Retina (tissue), 1 donor: ENCODE data around the gene CTSL.
A peak's percentile ranks its signal among the peaks of the same experiment; 100 is the strongest.

Experiments
- DNase-seq: peaks from one replicate; pipeline ENCODE4 v3.0.0-alpha.2; 2016

The CTSL gene

DNA sequence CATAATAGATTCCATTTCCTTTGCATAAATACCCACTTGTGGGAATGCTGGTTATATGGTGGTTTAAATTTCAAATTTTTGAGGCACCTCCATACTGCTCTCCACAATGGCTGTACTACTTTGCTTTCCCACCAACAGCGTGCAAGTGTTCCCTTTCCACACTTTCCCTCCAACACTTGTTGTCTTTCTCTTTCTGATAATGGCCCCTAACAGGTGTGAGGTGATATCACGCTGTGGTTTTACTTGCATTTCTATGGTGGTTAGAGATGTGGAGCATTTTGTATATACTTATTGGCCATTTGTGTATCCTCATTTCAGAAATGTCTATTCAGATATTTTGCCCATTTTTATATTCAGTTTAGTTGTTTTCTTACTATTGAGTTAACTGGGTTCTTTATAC is 34.6 kb downstream of the CTSL start:
- DNase-seq, result no peak

DNA sequence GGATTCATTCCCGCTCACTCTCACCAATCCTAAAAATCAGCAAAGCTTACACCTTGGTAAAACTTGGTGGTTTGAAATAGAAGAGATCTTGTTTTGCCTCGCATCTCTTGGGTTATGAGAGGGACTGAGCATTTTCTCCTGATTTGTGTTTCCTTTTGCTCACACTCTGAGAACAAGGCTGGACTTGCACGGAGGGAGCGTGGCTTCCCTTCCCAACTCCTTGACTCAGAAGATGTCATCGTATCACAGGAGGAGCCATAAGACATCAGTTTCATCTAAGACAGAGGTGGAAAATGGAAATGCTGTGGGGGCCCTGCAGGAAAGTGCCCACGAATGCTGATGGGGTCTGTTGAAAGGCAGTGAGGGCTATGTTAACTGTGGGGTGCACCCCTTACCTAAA is 37.4 kb downstream of the CTSL start:
- DNase-seq, result no peak

DNA sequence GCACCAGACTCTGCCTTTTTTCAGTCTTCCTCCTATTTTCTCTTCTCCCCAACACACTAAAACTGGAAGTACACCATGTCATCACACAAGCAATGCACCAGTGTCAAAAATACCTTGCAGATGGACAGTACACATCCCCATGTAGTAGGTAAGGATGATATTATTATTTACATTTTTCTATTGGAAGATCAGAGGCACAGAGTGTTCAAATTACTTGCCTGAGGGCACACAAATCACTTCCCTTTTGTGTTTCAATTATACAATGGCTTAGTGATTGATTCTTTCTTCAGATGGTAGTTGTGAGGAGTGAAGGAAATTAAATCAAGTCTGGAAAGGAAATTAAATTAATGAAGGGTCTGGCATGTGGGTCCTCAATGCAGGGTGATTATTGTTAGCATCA is 39.6 kb downstream of the CTSL start:
- DNase-seq, result peak; percentile 10

DNA sequence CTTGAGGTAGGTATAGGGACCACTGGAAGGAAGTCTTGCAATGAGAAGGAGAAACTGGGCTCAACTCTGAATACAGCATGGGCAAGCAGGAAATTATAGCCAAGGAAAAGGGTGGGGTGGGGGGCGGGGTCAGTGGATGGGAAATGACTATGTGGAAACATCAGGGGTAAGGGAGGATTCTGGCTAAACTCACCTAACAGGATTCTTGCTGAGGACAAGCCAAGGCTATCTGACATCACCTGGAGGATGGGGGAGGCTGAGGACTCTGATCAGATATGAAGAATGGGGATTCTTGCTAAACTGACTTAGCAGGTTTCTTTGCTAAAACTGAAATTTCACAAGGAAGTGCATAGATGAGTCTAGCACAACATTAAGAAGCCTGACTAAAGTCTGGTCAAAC is 40.8 kb downstream of the CTSL start:
- DNase-seq, result no peak

DNA sequence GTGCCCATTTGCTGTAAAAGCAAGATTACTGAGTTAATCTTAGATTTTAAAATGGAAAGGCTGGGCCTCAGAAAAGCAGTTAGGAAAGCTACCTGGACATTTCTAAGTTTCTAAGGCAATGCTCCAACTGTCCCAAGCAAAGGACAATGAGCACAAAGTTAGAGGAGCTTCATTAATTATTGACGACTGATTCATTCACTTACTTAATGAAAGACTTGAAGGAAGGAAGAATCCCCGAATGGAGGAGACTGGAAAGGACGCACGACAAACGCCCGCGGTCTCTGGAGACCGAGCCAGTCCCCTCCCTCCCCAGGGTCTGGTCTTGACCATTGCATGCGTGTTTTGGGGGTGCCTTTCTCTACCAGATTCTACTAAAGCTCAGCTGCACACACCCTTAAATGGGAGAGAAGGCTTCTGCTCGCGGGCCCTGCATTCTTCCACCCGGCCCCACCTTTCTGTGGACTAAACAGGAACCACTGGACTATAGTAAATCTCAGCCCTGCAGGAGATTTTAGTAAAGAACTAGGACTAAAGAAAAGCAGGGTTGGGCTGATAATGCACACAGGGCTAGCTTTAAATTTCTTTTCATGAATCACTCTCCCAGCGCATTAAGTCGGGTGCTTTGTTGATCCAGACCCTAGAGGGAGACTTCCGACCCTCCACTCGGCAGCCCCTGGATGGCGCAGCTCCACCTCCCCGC is 44.8 kb downstream of the CTSL start:
- DNase-seq, result peak; percentile 7

DNA sequence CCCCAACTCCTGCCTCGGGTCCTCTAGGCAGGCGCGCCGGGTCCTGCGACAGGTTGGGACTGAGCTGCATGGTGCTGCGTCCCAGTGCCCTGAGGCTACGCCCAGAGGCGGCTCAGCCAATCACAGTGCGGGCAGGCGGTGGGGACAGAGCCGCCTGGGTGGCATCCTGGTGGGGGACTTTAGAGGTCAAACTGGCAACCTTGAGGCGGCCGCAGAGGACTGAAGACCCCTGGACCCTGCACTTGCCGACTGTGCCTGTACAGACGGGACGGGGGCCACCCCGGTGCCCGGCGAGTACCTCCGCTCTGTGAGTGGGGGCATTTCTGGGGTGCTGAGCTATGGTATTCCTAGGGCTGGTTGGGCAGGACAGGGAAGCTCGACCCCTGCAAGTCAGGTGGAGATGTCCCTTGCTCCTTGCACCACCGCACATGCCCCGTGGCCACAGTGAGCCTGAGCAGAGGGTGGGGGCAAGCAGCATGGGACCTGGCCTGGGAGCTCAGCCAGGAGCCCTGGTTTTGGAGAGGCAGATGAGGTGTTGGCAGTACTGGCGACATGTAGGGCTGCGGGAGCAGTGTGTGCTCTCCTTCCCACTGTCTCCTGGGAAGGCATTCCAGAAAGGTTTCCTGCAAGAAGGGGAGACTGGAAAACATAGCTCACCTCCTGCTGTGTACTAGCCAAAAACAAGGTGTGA is 45.5 kb downstream of the CTSL start:
- DNase-seq, result peak; percentile 23

DNA sequence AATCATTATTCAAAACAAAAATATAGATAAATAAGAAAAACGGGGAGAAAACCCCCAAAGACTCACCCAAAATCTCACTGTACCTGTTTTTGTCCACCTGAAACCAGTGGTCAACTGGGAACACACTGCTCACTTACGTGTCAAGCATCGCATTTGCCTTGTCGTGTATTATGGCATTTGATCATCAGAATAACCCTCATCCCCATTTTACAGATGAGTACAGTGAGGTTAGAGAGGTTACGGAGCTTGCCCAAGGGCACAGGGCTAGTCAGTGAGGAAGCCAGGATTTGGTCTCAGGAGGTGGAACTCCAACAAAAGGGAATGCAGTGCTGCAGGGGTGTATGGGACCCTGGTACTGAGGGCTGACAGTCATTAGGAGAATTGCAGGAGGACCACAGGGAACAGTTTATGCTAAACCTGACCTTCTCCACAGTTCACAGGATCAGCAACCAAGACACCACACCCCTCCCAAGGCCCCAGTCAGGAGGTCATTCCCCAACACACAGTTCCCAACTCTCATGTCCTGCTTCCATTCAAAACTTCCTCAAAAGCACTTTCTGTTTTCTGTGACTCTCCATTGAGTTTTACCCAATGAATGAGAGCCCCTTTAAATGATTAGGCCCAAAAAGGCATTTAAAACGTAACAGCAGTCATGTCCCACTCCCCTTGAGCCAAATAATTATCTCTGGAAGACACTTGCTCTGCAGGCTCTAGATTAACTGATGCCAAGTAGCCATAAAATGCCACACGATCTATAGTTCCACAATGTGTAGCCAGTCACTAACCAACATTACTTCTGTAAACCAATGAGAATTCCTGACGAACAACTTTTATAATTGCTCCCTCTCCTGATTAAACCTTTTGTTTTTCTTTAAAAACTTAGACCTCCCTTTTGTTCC is 50.8 kb downstream of the CTSL start:
- DNase-seq, result no peak

DNA sequence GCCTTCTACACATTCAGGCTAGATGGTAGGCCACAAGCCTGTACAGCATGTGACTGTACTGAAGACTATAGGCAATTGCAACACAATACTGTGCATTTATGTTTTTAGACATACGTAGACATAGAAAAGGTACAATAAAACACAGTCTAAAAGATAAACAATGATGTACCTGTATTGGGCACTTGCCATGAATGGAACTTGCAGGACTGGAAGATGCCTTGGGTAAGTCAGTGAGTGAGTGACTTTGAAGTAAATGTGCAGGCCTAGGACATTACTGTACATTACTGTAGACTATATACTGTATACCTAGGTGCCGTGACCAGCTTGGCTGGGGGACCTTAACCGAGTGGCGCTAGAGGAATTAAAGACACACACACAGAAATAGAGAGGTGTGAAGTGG is 53.1 kb downstream of the CTSL start:
- DNase-seq, result no peak
